ENCODE measurements around the gene SMG6. TPM values are rescaled to one million over a fixed set of nuclear protein-coding genes. Genes with fewer than 3 reads are reported as not detected.
A peak's percentile ranks its signal among the peaks of the same experiment; 100 is the strongest.

The SMG6 gene
- total and polyA plus RNA-seq, 7 experiments from 2014 or later, result 8.6 to 65.3 (median 52.7) TPM

GRCh38 chr17:2055292-2056205 is 248.0 kb downstream of the SMG6 start:
- CTCF ChIA-PET, result interaction anchor here (0.9 to 3.4 kb wide), 10 partner anchors 8 to 387 kb away, joined by 3 to 46 read pairs (median 4); no protein-coding TSS in a partner anchor

GRCh38 chr17:2054512-2055291 is 248.9 kb downstream of the SMG6 start, which contains the start of gene HIC1:
TSS of gene HIC1 (plus strand) at chr17:2055103. CDS start at chr17:2056691, 1,588 bp downstream.
- peak; percentile 63 for ATAC-seq
- ChIA-PET CTCF (interaction anchor here (0.5 to 3.4 kb wide), 12 partner anchors 13 to 386 kb away, joined by 3 to 46 read pairs (median 4); no protein-coding TSS in a partner anchor), POLR2A (interaction anchor here (0.5 to 4.3 kb wide), 11 partner anchors 14 to 328 kb away, joined by 3 to 24 read pairs (median 4); no protein-coding TSS in a partner anchor)
- H3K27me3 ChIP-seq (ENCODE audit: control insufficient read depth in 2 of 2, insufficient read depth in 2 of 2, low read length in 2 of 2), result no peaks in the 10 kb centered on the region
- peak; percentile 59 to 91 (median 84) for DNase-seq
- H3K27ac ChIP-seq (ENCODE audit: low read depth, low read length), result peak within 1 kb of the TSS; percentile 70
- peak within 1 kb of the TSS; percentile 68 for H3K4me3 ChIP-seq (ENCODE audit: low read length)
- Mint-ChIP-seq H3K27ac (peak within 1 kb of the TSS in 8 of 9 donors; percentile 28 to 91 (median 73)), H3K36me3 (peaks cover 0 to 10% (median 0%) of the 10 kb centered on the region in 5 donors), H3K4me3 (peak within 1 kb of the TSS; percentile 76 to 87 (median 80)), H3K4me1 (peaks cover 8 to 28% (median 19%) of the 10 kb centered on the region in 7 donors), H3K9me3 (no peaks in the 10 kb centered on the region), H3K27me3 (peaks cover 3 to 15% (median 5%) of the 10 kb centered on the region in 5 donors)
- H3K4me1 ChIP-seq (ENCODE audit: control insufficient read depth in 2 of 2, insufficient read depth in 2 of 2, low read length in 2 of 2), result peaks cover 17 to 29% of the 10 kb centered on the region in 2 donors
- intact Hi-C loops (cut with micrococcal nuclease), result loop anchor here (1.0 to 2.0 kb wide), 10 partner anchors 24 to 338 kb away; partner anchors contain the start of genes SMG6 (in 2 of the 2), SRR (in 2 of the 2), TSR1 (in 2 of the 2) and DPH1 (in 1 of the 2)
- no peaks in the 10 kb centered on the region for H3K36me3 ChIP-seq (ENCODE audit: control insufficient read depth in 2 of 3, insufficient read depth in 3 of 3, low read length in 3 of 3)
- no peaks in the 10 kb centered on the region for H3K9me3 ChIP-seq (ENCODE audit: control insufficient read depth in 2 of 3, low read length in 3 of 3)

More at GRCh38 chr17:2055292-2056205, 248.0 kb downstream of the SMG6 start:
- intact Hi-C loops (cut with micrococcal nuclease), result loop anchor here (1.0 to 2.0 kb wide), 8 partner anchors 13 to 337 kb away; partner anchors contain the start of genes OVCA2 (in 1 of the 2) and TSR1 (in 1 of the 2)
- POLR2A ChIA-PET, result interaction anchor here (0.5 to 4.3 kb wide), 12 partner anchors 15 to 327 kb away, joined by 3 to 24 read pairs (median 4); no protein-coding TSS in a partner anchor
- Histone ChIP-seq H3K36me3 (ENCODE audit: control insufficient read depth in 2 of 3, insufficient read depth in 3 of 3, low read length in 3 of 3) (peaks cover 0 to 3% (median 0%) of the 10 kb centered on the region in 3 experiments), H3K9me3 (ENCODE audit: control insufficient read depth in 2 of 3, low read length in 3 of 3) (no peaks in the 10 kb centered on the region), H3K27me3 (ENCODE audit: control insufficient read depth in 2 of 2, insufficient read depth in 2 of 2, low read length in 2 of 2) (no peaks in the 10 kb centered on the region), H3K4me1 (ENCODE audit: control insufficient read depth in 2 of 2, insufficient read depth in 2 of 2, low read length in 2 of 2) (peaks cover 17 to 29% of the 10 kb centered on the region in 2 donors), H3K4me3 (ENCODE audit: low read length) (peak overlapping the region; percentile 68), H3K27ac (ENCODE audit: low read depth, low read length) (no peak overlapping the region)
- no peak for ATAC-seq
- peaks cover 3 to 15% (median 6%) of the 10 kb centered on the region in 5 donors for H3K27me3 Mint-ChIP-seq
- H3K36me3 Mint-ChIP-seq, result peaks cover 0 to 16% (median 1%) of the 10 kb centered on the region in 5 donors
- H3K27ac Mint-ChIP-seq, result peak overlapping the region in 1 of 9 donors; percentile 33
- peak in 4 of 9 donors; percentile 33 to 71 (median 34) for DNase-seq
- H3K4me1 Mint-ChIP-seq, result peaks cover 8 to 35% (median 20%) of the 10 kb centered on the region in 7 donors
- H3K9me3 Mint-ChIP-seq, result no peaks in the 10 kb centered on the region
- peak overlapping the region in 5 of 10 donors; percentile 74 to 85 (median 81) for H3K4me3 Mint-ChIP-seq

GRCh38 chr17:2054262-2054511 is 249.4 kb downstream of the SMG6 start:
- DNase-seq, result peak in 2 of 9 donors; percentile 57 to 67
- Histone ChIP-seq H3K9me3 (ENCODE audit: control insufficient read depth in 2 of 3, low read length in 3 of 3) (no peaks in the 10 kb centered on the region), H3K4me1 (ENCODE audit: control insufficient read depth in 2 of 2, insufficient read depth in 2 of 2, low read length in 2 of 2) (peaks cover 21 to 33% of the 10 kb centered on the region in 2 donors), H3K36me3 (ENCODE audit: control insufficient read depth in 2 of 3, insufficient read depth in 3 of 3, low read length in 3 of 3) (no peaks in the 10 kb centered on the region), H3K27ac (ENCODE audit: low read depth, low read length) (peak overlapping the region; percentile 70), H3K27me3 (ENCODE audit: control insufficient read depth in 2 of 2, insufficient read depth in 2 of 2, low read length in 2 of 2) (peaks cover 0 to 4% of the 10 kb centered on the region in 2 donors), H3K4me3 (ENCODE audit: low read length) (peak overlapping the region; percentile 68)
- Mint-ChIP-seq H3K27ac (peak overlapping the region in 7 of 9 donors; percentile 28 to 91 (median 74)), H3K9me3 (no peaks in the 10 kb centered on the region), H3K4me3 (peak overlapping the region; percentile 76 to 87 (median 80)), H3K4me1 (peaks cover 8 to 25% (median 21%) of the 10 kb centered on the region in 7 donors), H3K27me3 (peaks cover 0 to 15% (median under 1%) of the 10 kb centered on the region in 5 donors), H3K36me3 (peaks cover 0 to 6% (median 0%) of the 10 kb centered on the region in 5 donors)
- no peak for ATAC-seq
- ChIA-PET POLR2A (interaction anchor here (0.6 to 4.3 kb wide), 9 partner anchors 13 to 328 kb away, joined by 3 to 24 read pairs (median 4); no protein-coding TSS in a partner anchor), CTCF (interaction anchor here (0.5 to 3.4 kb wide), 12 partner anchors 14 to 385 kb away, joined by 3 to 46 read pairs (median 4); no protein-coding TSS in a partner anchor)
- intact Hi-C loops (cut with micrococcal nuclease), result loop anchor here (1.0 to 2.0 kb wide), 10 partner anchors 24 to 339 kb away; partner anchors contain the start of genes SMG6 (in 2 of the 2), SRR (in 2 of the 2), DPH1 (in 1 of the 2) and TSR1 (in 1 of the 2)

- Mint-ChIP-seq H3K27me3 (peaks cover 0 to 15% (median 0%) of the 10 kb centered on the region in 5 donors), H3K4me3 (peak overlapping the region; percentile 76 to 87 (median 80)), H3K36me3 (peaks cover 0 to 6% (median 0%) of the 10 kb centered on the region in 5 donors), H3K9me3 (no peaks in the 10 kb centered on the region), H3K4me1 (peaks cover 8 to 31% (median 26%) of the 10 kb centered on the region in 7 donors), H3K27ac (peak overlapping the region in 8 of 9 donors; percentile 41 to 91 (median 82))
- CTCF ChIA-PET, result interaction anchor here (0.6 to 3.4 kb wide), 10 partner anchors 14 to 299 kb away, joined by 3 to 46 read pairs (median 4); no protein-coding TSS in a partner anchor
- POLR2A ChIA-PET, result interaction anchor here (0.6 to 4.3 kb wide), 8 partner anchors 10 to 329 kb away, joined by 3 to 24 read pairs (median 4); no protein-coding TSS in a partner anchor
- Histone ChIP-seq H3K27me3 (ENCODE audit: control insufficient read depth in 2 of 2, insufficient read depth in 2 of 2, low read length in 2 of 2) (peaks cover 0 to 9% of the 10 kb centered on the region in 2 donors), H3K36me3 (ENCODE audit: control insufficient read depth in 2 of 3, insufficient read depth in 3 of 3, low read length in 3 of 3) (no peaks in the 10 kb centered on the region), H3K27ac (ENCODE audit: low read depth, low read length) (peak overlapping the region; percentile 70), H3K4me1 (ENCODE audit: control insufficient read depth in 2 of 2, insufficient read depth in 2 of 2, low read length in 2 of 2) (peaks cover 26 to 39% of the 10 kb centered on the region in 2 donors), H3K4me3 (ENCODE audit: low read length) (peak overlapping the region; percentile 68), H3K9me3 (ENCODE audit: control insufficient read depth in 2 of 3, low read length in 3 of 3) (no peaks in the 10 kb centered on the region)
- intact Hi-C loops (cut with micrococcal nuclease), result loop anchor here (1.0 to 2.0 kb wide), 10 partner anchors 23 to 339 kb away; partner anchors contain the start of genes SMG6 (in 2 of the 2), SRR (in 2 of the 2), DPH1 (in 1 of the 2) and TSR1 (in 1 of the 2)
- DNase-seq, result peak; percentile 60 to 88 (median 75)
- ATAC-seq, result peak; percentile 39
Measured at GRCh38 chr17:2053380-2054261, 250.0 kb downstream of the SMG6 start.

GRCh38 chr17:2051933-2052559 is 251.5 kb downstream of the SMG6 start:
- Mint-ChIP-seq H3K27ac (peak overlapping the region in 5 of 9 donors; percentile 8 to 75 (median 32)), H3K9me3 (no peaks in the 10 kb centered on the region), H3K4me3 (peak overlapping the region; percentile 25 to 70 (median 37)), H3K27me3 (peaks cover 0 to 15% (median 0%) of the 10 kb centered on the region in 5 donors), H3K4me1 (peaks cover 8 to 37% (median 28%) of the 10 kb centered on the region in 7 donors), H3K36me3 (peaks cover 0 to 6% (median 0%) of the 10 kb centered on the region in 5 donors)
- Histone ChIP-seq H3K36me3 (ENCODE audit: control insufficient read depth in 2 of 3, insufficient read depth in 3 of 3, low read length in 3 of 3) (no peaks in the 10 kb centered on the region), H3K9me3 (ENCODE audit: control insufficient read depth in 2 of 3, low read length in 3 of 3) (no peaks in the 10 kb centered on the region), H3K27ac (ENCODE audit: low read depth, low read length) (no peak overlapping the region), H3K27me3 (ENCODE audit: control insufficient read depth in 2 of 2, insufficient read depth in 2 of 2, low read length in 2 of 2) (peaks cover 0 to 9% of the 10 kb centered on the region in 2 donors), H3K4me1 (ENCODE audit: control insufficient read depth in 2 of 2, insufficient read depth in 2 of 2, low read length in 2 of 2) (peaks cover 27 to 34% of the 10 kb centered on the region in 2 donors), H3K4me3 (ENCODE audit: low read length) (no peak overlapping the region)
- ATAC-seq (no peak), DNase-seq (no peak)
- ChIA-PET POLR2A (interaction anchor here (0.6 to 1.4 kb wide), 2 partner anchors 231 to 253 kb away, joined by 3 to 4 read pairs; no protein-coding TSS in a partner anchor), CTCF (interaction anchor here (1.7 to 2.2 kb wide), 2 partner anchors 193 to 229 kb away, joined by 4 to 9 read pairs; no protein-coding TSS in a partner anchor)
- intact Hi-C loops (cut with micrococcal nuclease), result no loop called here
